Measurements from ENCODE around the gene GPR83.

- no peak for TF ChIP-seq CTCF (IDR thresholded peaks at IDR 0.05)
- no peak for TF ChIP-seq POLR2A (IDR thresholded peaks at IDR 0.05)
These were observed 22.8 kb upstream of the GPR83 start for GRCh38 chr11:94424011-94424410.
